Natural killer cell (primary cell): ENCODE measurements around the gene VWA8. TPM values are rescaled to one million over a fixed set of nuclear protein-coding genes. Genes with fewer than 3 reads are reported as not detected.

Experiments used
- ATAC-seq, 3 donors: fragments of 150-1000 bp in 2 of 3; fragments of 200-7000 bp in 1 of 3; cut with Tn5 transposase; 1 replicate in 1 of 3; 2 replicates in 2 of 3; pipeline ENCODE4 v1.10.0; 2021; ENCODE audit warnings: mild to moderate bottlenecking in 2 of 3, moderate library complexity in 2 of 3
- DNase-seq, 2 donors: peaks; one replicate each; pipeline versions ENCODE4 v3.0.0 to v3.0.0-alpha.2; 2013 to 2021; ENCODE audit warnings: mixed read lengths in 1 of 2
- H3K27ac ChIP-seq: one replicate; pipeline ENCODE4 v1.5.1; 2013; ENCODE audit warnings: mild to moderate bottlenecking, low read length
- H3K27me3 ChIP-seq: one replicate; pipeline ENCODE4 v1.6.1; 2013; ENCODE audit warnings: low read length; ENCODE audit not compliant: control insufficient read depth, insufficient read depth
- H3K36me3 ChIP-seq: one replicate; pipeline ENCODE4 v1.6.1; 2013; ENCODE audit warnings: low read length; ENCODE audit not compliant: control insufficient read depth, insufficient read depth
- H3K4me1 ChIP-seq: one replicate; pipeline ENCODE4 v1.6.1; 2013; ENCODE audit warnings: low read length; ENCODE audit not compliant: control insufficient read depth, insufficient read depth
- H3K4me3 ChIP-seq: one replicate; pipeline ENCODE4 v1.5.1; 2013; ENCODE audit warnings: low read length
- H3K9me3 ChIP-seq: one replicate; pipeline ENCODE4 v1.6.1; 2013; ENCODE audit warnings: low read length; ENCODE audit not compliant: control insufficient read depth, insufficient read depth
- H3K27ac Mint-ChIP-seq, 2 donors: one replicate each; pipeline ENCODE4 v1.8.0; 2022; ENCODE audit warnings: mild to moderate bottlenecking in 2 of 2, mixed read lengths in 2 of 2, moderate library complexity in 1 of 2
- H3K27me3 Mint-ChIP-seq, 2 donors: one replicate each; pipeline ENCODE4 v1.8.0; 2022; ENCODE audit warnings: low read depth in 2 of 2, mixed read lengths in 2 of 2
- H3K36me3 Mint-ChIP-seq: one replicate; pipeline ENCODE4 v1.8.0; 2022; ENCODE audit warnings: mixed read lengths
- H3K4me1 Mint-ChIP-seq, 2 donors: one replicate each; pipeline ENCODE4 v1.8.0; 2022; ENCODE audit warnings: mixed read lengths in 2 of 2
- H3K4me3 Mint-ChIP-seq: one replicate; pipeline ENCODE4 v1.8.0; 2022; ENCODE audit warnings: mild to moderate bottlenecking, moderate library complexity, mixed read lengths
- H3K9me3 Mint-ChIP-seq, 2 donors: one replicate each; pipeline ENCODE4 v1.8.0; 2022; ENCODE audit warnings: mixed read lengths in 2 of 2
- WGBS: methylation state at CpG from one replicate; pipeline ENCODE4 v1.1.7; 2013; ENCODE audit warnings: missing lambda C conversion rate; ENCODE audit not compliant: insufficient coverage; 5-methylcytosine and 5-hydroxymethylcytosine counted together
- intact Hi-C: fragments of 100-400 bp; cut with micrococcal nuclease; formaldehyde crosslinking; loops from one replicate; pipeline ENCODE4 v1.14.2; 2022
- total RNA-seq, 4 donors: library from RNA; stranded (reverse); fragments of 120-200 nt in 1 of 4; gene quantifications; one replicate each; pipeline versions ENCODE4 v1.2.3 to v1.2.4, GENCODE V29; 2013 to 2022
- TF ChIP-seq, protein P1 (sequence below): fragments of 200-600 bp; IDR thresholded peaks from one replicate; pipeline ENCODE4 v1.8.0; 2022; ENCODE audit warnings: antibody characterized with exemption

VWA8 gene
- total RNA-seq, 3 donors from 2014 or later (not counting 1 experiment from before 2014, with no cell fraction given), result 21.9 to 27.5 (median 22.6) TPM

DNA sequence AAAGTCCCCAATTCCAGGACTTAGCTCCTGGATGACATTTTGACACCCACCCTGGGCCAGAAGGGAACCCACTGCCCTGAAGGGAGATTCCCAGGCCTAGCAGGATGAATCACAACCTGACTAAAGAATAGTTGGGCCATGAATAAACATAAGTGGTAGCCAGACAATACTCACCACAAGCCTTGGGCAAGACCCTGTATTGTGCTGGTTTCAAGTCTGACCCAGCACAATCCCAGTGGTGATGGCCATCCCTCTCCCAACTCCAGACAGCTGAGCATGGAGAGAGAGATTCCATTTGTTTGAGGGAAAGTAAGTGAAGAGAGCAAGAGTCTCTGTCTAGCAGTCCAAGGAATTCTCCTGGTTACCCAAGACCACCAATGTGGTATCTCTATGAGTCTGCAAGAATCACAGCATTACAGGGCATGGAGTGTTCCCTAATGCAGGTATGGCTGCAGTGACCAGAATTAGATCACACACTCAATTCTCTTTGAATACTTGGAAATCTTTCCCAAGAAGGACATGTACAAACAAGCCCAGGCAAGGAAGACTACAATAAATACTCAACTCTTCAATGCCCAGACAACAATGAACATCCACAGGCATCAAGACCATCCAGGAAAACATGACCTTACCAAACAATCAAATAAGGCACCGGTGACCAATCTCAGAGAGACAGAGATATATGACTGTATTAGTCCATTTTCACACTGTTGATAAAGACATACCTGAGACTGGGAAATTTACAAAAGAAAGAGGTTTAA, 158.0 kb downstream of the VWA8 start:
- Histone ChIP-seq H3K27me3 (no peaks in the 10 kb centered on the region), H3K9me3 (peaks cover 4% of the 10 kb centered on the region), H3K36me3 (peaks cover 12% of the 10 kb centered on the region), H3K4me1 (no peaks in the 10 kb centered on the region), H3K4me3 (no peak overlapping the region), H3K27ac (no peak overlapping the region)
- WGBS, result 100% methylated on average over 1 of the region's 1 CpG
- H3K4me1 Mint-ChIP-seq, result peaks cover 5 to 10% of the 10 kb centered on the region in 2 donors
- DNase-seq (no peak), ATAC-seq (no peak)
- H3K27ac Mint-ChIP-seq, result no peak overlapping the region
- H3K9me3 Mint-ChIP-seq, result peaks cover 5 to 8% of the 10 kb centered on the region in 2 donors
- no peak overlapping the region for H3K4me3 Mint-ChIP-seq
- peaks cover 22% of the 10 kb centered on the region for H3K36me3 Mint-ChIP-seq
- no peaks in the 10 kb centered on the region for H3K27me3 Mint-ChIP-seq
- intact Hi-C loops, result no loop called here
- TF ChIP-seq, protein P1, sequence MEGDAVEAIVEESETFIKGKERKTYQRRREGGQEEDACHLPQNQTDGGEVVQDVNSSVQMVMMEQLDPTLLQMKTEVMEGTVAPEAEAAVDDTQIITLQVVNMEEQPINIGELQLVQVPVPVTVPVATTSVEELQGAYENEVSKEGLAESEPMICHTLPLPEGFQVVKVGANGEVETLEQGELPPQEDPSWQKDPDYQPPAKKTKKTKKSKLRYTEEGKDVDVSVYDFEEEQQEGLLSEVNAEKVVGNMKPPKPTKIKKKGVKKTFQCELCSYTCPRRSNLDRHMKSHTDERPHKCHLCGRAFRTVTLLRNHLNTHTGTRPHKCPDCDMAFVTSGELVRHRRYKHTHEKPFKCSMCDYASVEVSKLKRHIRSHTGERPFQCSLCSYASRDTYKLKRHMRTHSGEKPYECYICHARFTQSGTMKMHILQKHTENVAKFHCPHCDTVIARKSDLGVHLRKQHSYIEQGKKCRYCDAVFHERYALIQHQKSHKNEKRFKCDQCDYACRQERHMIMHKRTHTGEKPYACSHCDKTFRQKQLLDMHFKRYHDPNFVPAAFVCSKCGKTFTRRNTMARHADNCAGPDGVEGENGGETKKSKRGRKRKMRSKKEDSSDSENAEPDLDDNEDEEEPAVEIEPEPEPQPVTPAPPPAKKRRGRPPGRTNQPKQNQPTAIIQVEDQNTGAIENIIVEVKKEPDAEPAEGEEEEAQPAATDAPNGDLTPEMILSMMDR, result no peak

DNA sequence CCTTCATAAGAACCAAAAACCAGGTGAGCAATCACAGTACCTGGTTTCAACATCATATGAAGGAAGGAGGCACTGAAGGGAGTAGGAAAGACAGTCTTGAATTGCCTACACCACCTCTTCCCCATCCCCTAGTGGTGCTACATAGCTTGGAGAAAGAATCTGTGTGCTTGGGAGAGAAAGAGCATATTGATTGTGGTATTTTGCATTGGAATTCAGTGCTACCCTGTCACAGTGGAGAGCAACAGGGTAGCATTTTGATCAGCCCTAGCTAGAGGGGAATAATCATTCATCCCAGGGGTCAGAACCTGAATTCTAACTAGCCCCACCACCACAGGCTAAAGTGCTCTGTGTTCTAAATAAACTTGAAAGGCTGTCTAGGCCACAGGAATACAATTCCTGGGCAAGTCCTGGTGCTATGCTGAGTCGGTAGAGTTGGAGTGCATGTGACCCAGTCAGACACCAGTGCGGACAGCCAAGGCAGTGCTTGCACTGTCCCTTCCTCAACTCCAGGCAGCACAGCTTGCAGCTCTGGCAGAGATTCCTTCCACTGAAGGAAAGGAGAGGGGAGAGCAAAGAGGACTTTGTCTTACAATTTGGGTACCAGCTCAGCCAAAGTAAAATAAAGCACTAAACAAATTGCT, 158.7 kb downstream of the VWA8 start:
- DNase-seq, result no peak
- H3K27ac ChIP-seq, result no peak overlapping the region
- H3K4me3 ChIP-seq, result no peak overlapping the region
- H3K9me3 ChIP-seq, result peaks cover 4% of the 10 kb centered on the region
- Mint-ChIP-seq H3K27me3 (no peaks in the 10 kb centered on the region), H3K9me3 (peaks cover 5 to 8% of the 10 kb centered on the region in 2 donors), H3K4me1 (peaks cover 5 to 10% of the 10 kb centered on the region in 2 donors), H3K36me3 (peaks cover 19% of the 10 kb centered on the region), H3K4me3 (no peak overlapping the region), H3K27ac (no peak overlapping the region)
- TF ChIP-seq, protein P1, result no peak
- whole genome bisulfite sequencing, result 98% methylated on average over 2 of the region's 2 CpGs
- H3K27me3 ChIP-seq, result no peaks in the 10 kb centered on the region
- intact Hi-C loops, result no loop called here
- H3K36me3 ChIP-seq, result peaks cover 12% of the 10 kb centered on the region
- ATAC-seq, result no peak
- no peaks in the 10 kb centered on the region for H3K4me1 ChIP-seq

DNA sequence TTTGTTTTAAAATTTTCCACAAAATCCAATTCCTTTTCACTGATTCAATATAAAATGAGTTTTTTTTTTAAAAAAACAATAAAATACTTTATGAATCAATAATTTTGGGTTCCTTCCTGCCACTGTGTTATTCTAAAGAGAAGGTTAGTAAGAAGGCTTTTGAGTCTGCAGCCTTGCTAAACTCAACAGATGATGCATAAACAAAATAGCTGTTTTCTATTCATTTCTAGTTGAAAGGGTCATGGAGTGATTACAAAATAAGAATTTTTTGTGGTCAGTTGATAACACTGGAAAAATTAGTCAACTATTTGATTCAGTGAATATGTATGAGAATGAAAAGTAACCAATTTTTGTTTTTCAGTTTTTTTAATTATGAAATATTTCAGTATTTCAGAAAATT, 169.9 kb downstream of the VWA8 start:
- no peak for ATAC-seq
- Histone ChIP-seq H3K4me3 (no peak overlapping the region), H3K27ac (no peak overlapping the region), H3K27me3 (no peaks in the 10 kb centered on the region), H3K36me3 (no peaks in the 10 kb centered on the region), H3K9me3 (no peaks in the 10 kb centered on the region), H3K4me1 (no peaks in the 10 kb centered on the region)
- no peaks in the 10 kb centered on the region for H3K27me3 Mint-ChIP-seq
- TF ChIP-seq, protein P1, result no peak
- intact Hi-C loops, result no loop called here
- no peak for DNase-seq
- no peaks in the 10 kb centered on the region for H3K4me1 Mint-ChIP-seq
- H3K27ac Mint-ChIP-seq, result no peak overlapping the region
- H3K36me3 Mint-ChIP-seq, result no peaks in the 10 kb centered on the region
- H3K4me3 Mint-ChIP-seq, result no peak overlapping the region
- no peaks in the 10 kb centered on the region for H3K9me3 Mint-ChIP-seq
